ENCODE results near the gene MIAT. TPM values are rescaled to one million over a fixed set of nuclear protein-coding genes. Genes with fewer than 3 reads are reported as not detected.

Gene MIAT
- total and polyA plus RNA-seq, 2 donors from 2014 or later, result 0.04 to 6.8 TPM

DNA sequence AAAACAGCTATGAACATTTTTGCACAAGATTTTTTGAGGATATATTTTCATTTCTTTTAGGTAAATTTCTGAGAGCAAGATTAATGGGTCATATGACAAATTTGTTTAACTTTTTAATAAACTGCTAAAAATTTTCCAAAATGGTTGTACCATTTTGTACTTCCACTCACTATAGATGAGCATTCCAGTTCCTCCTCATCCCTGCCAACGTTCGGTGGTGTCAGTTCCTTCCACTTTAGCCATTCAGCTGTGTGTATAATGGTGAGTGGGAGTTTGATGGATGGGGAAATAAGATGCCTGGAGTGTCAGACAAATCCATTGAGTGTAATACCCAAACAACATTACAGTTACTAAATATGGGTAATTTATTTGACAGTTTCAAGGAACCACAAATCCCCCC lies 49.7 kb downstream of the MIAT start:
- H3K36me3 ChIP-seq (ENCODE audit: control insufficient read depth in 2 of 3, insufficient read depth in 3 of 3, low read length in 3 of 3), result no peaks in the 10 kb centered on the region

DNA sequence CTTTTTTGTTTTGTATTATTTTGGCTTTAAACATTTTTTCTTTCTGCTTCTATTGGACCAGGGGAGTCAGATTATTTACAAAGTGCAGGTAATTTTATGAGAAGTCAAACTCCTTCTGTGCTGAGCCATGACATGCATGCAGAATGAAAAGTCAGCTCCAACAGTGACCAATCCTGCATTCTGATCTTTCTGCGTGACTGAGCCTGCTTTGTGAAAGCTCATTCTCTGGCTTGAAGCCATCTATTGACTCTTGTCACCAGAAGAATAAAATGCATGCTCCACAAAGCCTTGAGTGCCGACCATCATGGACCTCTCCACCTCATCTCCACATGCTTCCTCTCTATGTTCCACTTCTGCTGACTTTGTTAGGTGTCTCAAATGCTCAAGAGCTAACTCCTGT lies 50.2 kb downstream of the MIAT start:
- Histone ChIP-seq H3K27ac (ENCODE audit: low read depth in 2 of 2, low read length in 2 of 2) (no peak overlapping the region), H3K36me3 (ENCODE audit: control insufficient read depth in 2 of 3, insufficient read depth in 3 of 3, low read length in 3 of 3) (no peaks in the 10 kb centered on the region), H3K9me3 (ENCODE audit: control insufficient read depth in 2 of 3, insufficient read depth in 1 of 3, low read length in 3 of 3) (peaks cover 0 to 3% (median 0%) of the 10 kb centered on the region in 3 donors), H3K4me3 (ENCODE audit: low read length in 3 of 3) (no peak overlapping the region), H3K27me3 (ENCODE audit: control insufficient read depth, insufficient read depth, low read length) (no peaks in the 10 kb centered on the region), H3K4me1 (ENCODE audit: control insufficient read depth in 2 of 3, insufficient read depth in 2 of 3, low read depth in 1 of 3, low read length in 3 of 3) (no peaks in the 10 kb centered on the region), H3K9ac (ENCODE audit: low read length in 3 of 3) (no peak overlapping the region)
- peak in 1 of 5 donors; percentile 33 for DNase-seq
- FAIRE-seq, result no peak
- TF ChIP-seq, protein P1, sequence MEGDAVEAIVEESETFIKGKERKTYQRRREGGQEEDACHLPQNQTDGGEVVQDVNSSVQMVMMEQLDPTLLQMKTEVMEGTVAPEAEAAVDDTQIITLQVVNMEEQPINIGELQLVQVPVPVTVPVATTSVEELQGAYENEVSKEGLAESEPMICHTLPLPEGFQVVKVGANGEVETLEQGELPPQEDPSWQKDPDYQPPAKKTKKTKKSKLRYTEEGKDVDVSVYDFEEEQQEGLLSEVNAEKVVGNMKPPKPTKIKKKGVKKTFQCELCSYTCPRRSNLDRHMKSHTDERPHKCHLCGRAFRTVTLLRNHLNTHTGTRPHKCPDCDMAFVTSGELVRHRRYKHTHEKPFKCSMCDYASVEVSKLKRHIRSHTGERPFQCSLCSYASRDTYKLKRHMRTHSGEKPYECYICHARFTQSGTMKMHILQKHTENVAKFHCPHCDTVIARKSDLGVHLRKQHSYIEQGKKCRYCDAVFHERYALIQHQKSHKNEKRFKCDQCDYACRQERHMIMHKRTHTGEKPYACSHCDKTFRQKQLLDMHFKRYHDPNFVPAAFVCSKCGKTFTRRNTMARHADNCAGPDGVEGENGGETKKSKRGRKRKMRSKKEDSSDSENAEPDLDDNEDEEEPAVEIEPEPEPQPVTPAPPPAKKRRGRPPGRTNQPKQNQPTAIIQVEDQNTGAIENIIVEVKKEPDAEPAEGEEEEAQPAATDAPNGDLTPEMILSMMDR (IDR thresholded peaks at IDR 0.05; ENCODE audit: borderline replicate concordance, extremely low read depth, insufficient read depth), result no peak
- intact Hi-C loops (cut with DNase I), result no loop called here

More for the DNA sequence above, 49.7 kb downstream of the MIAT start:
- peaks cover 0 to 3% (median 0%) of the 10 kb centered on the region in 3 donors for H3K9me3 ChIP-seq (ENCODE audit: control insufficient read depth in 2 of 3, insufficient read depth in 1 of 3, low read length in 3 of 3)
- H3K4me3 ChIP-seq (ENCODE audit: low read length in 3 of 3), result no peak overlapping the region
- intact Hi-C loops (cut with DNase I), result no loop called here
- no peak overlapping the region for H3K9ac ChIP-seq (ENCODE audit: low read length in 3 of 3)
- no peaks in the 10 kb centered on the region for H3K4me1 ChIP-seq (ENCODE audit: control insufficient read depth in 2 of 3, insufficient read depth in 2 of 3, low read depth in 1 of 3, low read length in 3 of 3)
- DNase-seq (no peak), FAIRE-seq (no peak)
- H3K27ac ChIP-seq (ENCODE audit: low read depth in 2 of 2, low read length in 2 of 2), result no peak overlapping the region
- TF ChIP-seq, protein P1 (IDR thresholded peaks at IDR 0.05; ENCODE audit: borderline replicate concordance, extremely low read depth, insufficient read depth), result no peak
- no peaks in the 10 kb centered on the region for H3K27me3 ChIP-seq (ENCODE audit: control insufficient read depth, insufficient read depth, low read length)

DNA sequence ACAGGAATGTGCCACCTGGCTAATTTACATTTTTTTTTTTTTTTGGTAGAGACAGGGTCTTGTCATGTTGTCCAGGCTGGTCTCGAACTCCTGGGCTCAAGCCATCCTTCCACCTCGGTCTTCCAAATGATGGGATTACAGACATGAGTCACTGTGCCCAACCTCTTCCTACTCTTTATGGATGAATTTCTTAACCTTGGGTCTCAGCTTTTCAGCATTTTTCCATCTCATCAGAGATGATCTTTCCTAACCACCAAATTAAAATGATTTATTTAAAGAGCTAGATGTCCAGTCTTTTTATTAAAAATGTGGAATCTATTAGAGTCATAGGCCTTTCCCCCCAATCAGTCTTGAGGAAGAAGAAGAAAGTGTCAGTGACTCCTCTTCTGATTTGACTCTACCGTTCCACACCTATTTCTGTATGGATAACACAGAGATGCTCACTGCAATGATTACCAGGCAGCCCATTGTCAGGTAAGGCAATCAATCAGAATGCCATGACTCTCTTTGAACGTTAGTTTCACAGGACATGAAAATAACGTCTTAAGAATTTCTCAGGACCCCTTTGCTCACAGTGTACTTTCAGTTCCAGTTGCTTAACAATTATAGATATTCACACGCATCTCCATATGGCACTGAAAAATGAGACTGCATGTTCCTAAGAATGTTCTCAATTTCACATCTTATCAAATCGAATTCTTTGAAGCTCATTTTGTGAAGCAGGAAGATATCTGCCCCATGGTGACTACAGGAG lies 51.0 kb downstream of the MIAT start:
- FAIRE-seq (no peak), DNase-seq (no peak)
- no peak overlapping the region for H3K4me3 ChIP-seq (ENCODE audit: low read length in 3 of 3)
- peaks cover 0 to 3% (median 0%) of the 10 kb centered on the region in 3 donors for H3K9me3 ChIP-seq (ENCODE audit: control insufficient read depth in 2 of 3, insufficient read depth in 1 of 3, low read length in 3 of 3)
- intact Hi-C loops (cut with DNase I), result no loop called here
- TF ChIP-seq, protein P1 (IDR thresholded peaks at IDR 0.05; ENCODE audit: borderline replicate concordance, extremely low read depth, insufficient read depth), result no peak
- no peaks in the 10 kb centered on the region for H3K36me3 ChIP-seq (ENCODE audit: control insufficient read depth in 2 of 3, insufficient read depth in 3 of 3, low read length in 3 of 3)
- H3K9ac ChIP-seq (ENCODE audit: low read length in 3 of 3), result no peak overlapping the region
- H3K4me1 ChIP-seq (ENCODE audit: control insufficient read depth in 2 of 3, insufficient read depth in 2 of 3, low read depth in 1 of 3, low read length in 3 of 3), result no peaks in the 10 kb centered on the region
- H3K27me3 ChIP-seq (ENCODE audit: control insufficient read depth, insufficient read depth, low read length), result no peaks in the 10 kb centered on the region
- no peak overlapping the region for H3K27ac ChIP-seq (ENCODE audit: low read depth in 2 of 2, low read length in 2 of 2)
